ENCODE data around the gene APMAP.
A peak's percentile ranks its signal among the peaks of the same experiment; 100 is the strongest.

APMAP gene, protein sequence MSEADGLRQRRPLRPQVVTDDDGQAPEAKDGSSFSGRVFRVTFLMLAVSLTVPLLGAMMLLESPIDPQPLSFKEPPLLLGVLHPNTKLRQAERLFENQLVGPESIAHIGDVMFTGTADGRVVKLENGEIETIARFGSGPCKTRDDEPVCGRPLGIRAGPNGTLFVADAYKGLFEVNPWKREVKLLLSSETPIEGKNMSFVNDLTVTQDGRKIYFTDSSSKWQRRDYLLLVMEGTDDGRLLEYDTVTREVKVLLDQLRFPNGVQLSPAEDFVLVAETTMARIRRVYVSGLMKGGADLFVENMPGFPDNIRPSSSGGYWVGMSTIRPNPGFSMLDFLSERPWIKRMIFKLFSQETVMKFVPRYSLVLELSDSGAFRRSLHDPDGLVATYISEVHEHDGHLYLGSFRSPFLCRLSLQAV

DNA sequence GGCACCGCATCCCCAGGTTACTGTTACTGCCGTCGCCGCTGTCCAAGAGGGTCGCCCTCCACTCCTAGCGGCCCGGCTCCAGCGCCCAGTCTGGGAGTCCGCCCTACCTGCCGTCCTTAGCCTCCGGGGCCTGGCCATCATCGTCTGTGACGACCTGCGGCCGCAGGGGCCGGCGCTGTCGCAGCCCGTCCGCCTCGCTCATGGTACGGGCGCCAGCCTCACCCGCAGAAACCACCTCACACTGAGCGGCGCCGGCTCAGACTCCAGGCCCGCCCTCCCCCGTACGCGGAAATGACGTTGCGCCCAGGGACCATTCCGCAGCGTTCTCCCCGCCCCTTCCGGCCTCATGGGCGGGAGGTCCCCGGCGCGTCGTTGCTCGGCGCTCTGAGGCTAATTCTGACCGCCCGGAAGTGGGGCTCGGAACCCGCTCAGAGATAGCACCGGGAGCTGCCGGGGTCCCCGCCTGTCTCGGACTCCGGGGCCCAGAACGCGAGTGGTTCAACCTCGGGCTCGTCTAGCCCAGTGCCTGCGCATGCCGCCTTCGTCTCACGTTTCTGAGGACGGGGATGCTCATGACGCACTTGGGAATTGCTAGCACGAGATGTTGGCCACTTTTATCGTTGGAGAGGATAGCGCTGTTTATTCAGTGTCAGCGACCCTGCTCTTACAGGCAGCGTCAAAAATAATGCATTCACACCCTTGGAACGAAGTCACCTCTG is at the start of gene APMAP:
Gene APMAP, minus strand, starts transcription at position 265 of the 719 bp plus-strand sequence. Its CDS starts 63 bp downstream, at position 202.
- DNase-seq (ENCODE audit: low read depth) = peak; percentile 95

GRCh38 chr20:25041813-25042530 is 49.4 kb upstream of the APMAP start:
- DNase-seq (ENCODE audit: low read depth) = no peak

DNA sequence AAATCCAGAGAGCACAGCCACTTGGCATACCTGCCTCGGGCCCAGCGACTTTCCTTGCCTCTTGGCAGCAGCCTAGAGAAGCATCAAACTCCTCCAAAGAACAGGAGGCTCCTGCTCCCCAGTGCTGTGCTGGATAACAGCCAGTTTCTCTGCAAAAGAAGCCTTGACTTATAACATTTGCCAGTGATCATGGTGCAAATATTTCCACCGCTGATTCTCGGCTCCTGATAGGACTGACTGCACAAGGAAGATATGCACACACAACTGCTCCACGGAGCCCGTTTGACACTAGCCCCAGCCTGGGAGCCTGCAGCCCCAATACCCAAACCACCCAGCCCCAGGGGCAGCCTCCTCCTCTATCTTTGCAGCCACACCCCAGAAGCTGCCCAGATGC is 47.9 kb upstream of the APMAP start:
- no peak for DNase-seq (ENCODE audit: low read depth)

DNA sequence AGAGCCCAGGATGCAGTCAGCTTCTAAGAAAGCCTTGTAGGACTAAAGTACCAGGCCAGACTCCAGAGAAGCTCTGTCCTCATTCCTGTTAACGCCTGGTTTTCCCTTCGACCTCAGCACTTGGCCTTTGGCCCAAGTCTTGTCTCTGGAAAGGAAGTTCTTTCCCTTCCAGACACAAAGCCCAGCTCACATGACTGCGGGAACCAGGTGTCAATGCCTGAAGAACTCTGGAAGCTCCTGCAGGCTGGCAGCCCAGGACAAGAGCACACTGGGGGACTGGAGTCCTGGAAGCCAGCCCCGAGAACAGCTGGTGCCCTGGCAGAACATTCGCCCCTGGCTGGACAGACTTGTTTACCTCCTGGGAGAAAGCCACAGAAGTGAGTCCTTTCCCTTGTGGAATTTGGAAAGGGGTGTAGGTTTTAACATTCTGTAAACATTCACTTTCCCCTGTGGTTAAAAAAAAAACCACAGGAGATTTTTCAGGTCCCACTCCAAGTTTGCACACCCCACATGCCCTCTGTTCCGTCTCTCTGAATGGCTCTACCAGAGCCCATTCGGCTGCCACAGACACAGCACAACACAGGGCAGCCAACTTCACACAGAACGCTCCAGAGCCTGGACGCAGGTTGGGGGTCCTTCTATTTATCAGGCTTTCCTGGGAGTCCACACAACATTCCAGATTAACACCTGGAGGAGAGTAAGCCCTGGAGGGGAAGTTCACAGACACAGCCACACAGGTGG is 47.3 kb upstream of the APMAP start:
- no peak for DNase-seq (ENCODE audit: low read depth)

DNA sequence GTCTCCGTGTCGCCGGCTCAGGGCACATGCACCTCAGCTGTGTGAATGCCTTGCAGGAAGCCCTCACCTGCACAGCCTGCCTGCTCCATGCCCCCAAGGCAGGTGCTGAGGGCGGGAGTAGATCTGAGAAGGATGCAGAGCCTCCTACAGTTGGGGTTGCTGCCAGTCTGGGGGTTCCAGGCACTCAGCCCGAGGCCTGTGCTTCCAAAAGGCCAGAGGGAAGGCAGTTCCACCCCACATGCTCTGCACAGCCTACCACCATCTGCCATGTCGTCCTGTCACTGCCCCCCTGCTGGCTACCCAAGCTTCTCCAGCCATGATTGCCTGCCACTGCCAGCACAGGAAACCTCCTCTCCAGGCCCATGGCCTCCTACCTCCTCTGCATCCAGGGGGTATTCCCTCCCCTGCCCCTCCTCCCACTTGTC is 46.1 kb upstream of the APMAP start:
- no peak for DNase-seq (ENCODE audit: low read depth)

DNA sequence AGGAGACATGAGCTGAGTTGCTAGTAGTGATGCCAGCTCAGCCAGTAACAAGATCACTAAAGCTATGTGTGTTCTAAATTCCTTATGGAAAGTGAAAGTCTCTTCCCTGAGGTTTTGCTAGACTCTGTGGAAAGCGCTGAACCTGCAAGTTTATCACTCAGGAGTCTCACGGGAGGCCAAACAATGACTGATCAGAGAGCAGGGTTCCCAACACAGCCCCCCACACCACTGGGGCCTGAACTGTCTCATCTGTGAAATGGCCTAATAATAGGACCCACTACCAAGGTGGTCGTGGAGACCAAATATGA is 45.5 kb upstream of the APMAP start:
- DNase-seq (ENCODE audit: low read depth) = no peak

DNA sequence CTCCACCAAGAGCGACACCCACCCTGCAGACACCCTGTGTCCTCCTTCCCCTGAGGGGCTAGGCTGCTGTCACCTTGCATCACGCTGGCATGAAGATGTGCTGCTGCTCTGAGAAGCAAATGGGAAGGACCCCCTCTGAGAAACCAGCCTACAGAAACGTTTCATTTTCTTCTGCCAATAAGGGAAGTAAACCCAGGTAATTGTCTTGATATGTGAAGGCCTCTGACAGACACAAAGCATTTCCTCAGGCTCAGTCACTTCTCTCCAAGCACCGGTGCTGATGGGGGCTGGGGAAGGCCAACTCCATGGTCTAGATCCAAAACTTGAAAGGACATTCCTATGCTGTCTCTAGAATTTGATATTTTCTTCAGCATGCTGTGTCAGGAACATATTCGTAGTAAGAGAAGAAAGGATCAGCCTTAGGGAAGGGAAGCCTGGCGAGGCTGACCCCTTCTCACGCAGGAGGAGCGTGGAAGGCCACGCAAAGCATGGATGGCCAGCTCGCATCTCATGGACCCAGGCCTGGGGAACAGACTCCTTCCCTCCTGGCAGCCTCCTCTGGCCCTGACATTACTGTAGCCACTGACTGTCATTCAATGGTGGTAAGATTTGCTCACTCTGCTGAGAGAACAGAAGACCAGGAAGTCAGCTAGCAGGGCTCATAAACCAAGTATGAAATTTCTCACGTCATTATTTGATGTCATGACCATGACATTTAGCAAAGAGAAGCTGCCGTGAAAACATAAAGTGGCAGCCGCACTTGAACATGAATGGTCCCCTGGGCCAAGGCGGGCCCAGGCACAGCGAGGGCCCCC is 44.9 kb upstream of the APMAP start:
- DNase-seq (ENCODE audit: low read depth) = no peak

GRCh38 chr20:25036331-25036936 is 43.9 kb upstream of the APMAP start:
- DNase-seq (ENCODE audit: low read depth) = no peak

- no peak for DNase-seq (ENCODE audit: low read depth)
These were observed 43.4 kb upstream of the APMAP start for GRCh38 chr20:25035921-25036320.

- DNase-seq (ENCODE audit: low read depth) = no peak
These were observed 41.4 kb upstream of the APMAP start for GRCh38 chr20:25033924-25034300.

GRCh38 chr20:25033265-25033923 is 40.8 kb upstream of the APMAP start:
- no peak for DNase-seq (ENCODE audit: low read depth)

DNA sequence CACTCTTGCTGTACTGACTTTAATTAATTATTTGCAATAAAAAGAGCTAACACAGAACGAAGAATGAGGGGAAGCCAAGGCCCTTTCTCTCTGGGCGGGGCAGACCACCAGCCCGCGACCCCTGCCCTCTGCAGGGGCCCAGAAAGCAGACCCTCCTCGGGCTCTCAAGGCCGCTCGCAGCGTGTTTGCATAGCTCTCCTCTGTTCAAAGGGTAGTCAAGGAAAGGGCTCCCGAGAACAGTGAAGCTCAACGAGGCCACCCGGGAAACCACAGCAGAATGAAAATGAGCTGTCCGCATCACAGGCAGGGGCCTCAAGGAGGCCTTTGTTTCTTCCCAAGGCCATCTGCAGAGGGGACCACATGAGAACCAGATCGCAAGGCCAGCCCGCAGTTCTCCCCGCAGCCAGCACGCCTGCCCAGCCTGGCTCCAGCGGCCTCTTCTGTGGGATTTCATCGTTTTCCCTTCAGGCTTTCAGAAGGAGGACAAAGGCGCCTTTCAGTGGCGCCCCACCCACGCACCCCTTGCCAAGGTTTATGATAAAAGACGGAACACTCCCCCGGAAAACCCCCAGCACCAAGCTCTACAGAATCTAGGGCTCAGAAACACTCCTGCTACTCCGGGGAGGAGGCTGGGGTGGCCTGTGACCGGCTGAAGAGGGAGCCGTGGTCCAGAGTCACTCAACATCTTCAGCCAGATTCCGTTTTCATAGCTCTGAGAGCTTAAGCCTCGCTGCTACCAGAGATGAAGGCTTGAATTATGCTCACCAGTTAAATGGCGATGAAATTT is 40.1 kb upstream of the APMAP start:
- no peak for DNase-seq (ENCODE audit: low read depth)

DNA sequence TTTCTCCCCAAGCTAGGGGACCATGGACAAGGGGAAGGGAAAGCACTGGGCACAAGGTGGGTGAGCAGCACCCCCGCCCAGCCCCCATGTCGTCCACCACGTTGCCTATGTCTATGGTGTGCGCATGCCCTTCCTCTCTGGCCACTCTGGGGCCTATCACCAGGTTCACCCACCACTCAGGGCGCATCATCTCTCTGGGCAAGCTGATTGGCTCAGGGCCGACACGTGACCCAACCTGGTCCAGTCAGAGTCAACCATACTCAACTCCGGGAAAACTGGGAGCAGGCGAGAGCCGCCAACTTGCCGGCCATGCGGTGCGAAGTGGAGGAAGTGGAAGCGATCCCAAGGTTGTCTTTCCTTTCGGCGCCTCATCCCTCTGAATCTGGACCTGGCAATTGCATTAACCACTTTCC is 39.5 kb upstream of the APMAP start:
- DNase-seq (ENCODE audit: low read depth) = no peak

DNA sequence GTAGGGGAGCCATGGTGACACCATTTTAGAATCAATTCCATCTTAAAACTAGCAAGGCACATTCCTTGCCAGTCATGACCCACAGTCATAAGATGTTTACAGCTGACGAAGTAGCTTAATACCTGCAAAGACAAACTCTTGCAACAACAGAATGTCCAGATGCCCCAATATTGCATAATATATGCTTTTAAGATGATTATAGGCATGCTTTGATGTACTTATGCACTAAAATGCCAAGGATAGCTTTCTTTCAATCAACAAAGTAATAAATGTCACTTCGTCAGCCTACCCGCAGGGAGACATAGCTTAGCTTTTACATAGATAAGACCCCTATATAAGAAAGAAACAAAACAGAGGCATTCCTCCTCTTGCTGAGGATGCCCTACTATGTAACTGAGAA is 38.7 kb upstream of the APMAP start:
- DNase-seq (ENCODE audit: low read depth) = no peak

- no peak for DNase-seq (ENCODE audit: low read depth)
These were observed 38.2 kb upstream of the APMAP start for GRCh38 chr20:25030649-25031207.

GRCh38 chr20:25030007-25030648 is 37.6 kb upstream of the APMAP start:
- DNase-seq (ENCODE audit: low read depth) = no peak

- no peak for DNase-seq (ENCODE audit: low read depth)
These were observed 33.5 kb upstream of the APMAP start for GRCh38 chr20:25025986-25026605.

All from stimulated activated CD4-positive, alpha-beta T cell treated with anti-CD3 and anti-CD28 coated beads, Interleukin-2, amount 100 ng/mL, for 4 hours (primary cell).